SKM-1 (cell line): ENCODE measurements around the gene VAV2.
"Not testable (repeated sequence)": the region's sequence is repeated elsewhere in the genome, so short reads cannot be mapped to it uniquely, and the experiment has no call there.

Experiments
- DNase-seq: peaks from one replicate; lab custom pipeline; 2025; ENCODE audit not compliant: unreplicated experiment; lab: John Stamatoyannopoulos, UW

VAV2 gene

DNA sequence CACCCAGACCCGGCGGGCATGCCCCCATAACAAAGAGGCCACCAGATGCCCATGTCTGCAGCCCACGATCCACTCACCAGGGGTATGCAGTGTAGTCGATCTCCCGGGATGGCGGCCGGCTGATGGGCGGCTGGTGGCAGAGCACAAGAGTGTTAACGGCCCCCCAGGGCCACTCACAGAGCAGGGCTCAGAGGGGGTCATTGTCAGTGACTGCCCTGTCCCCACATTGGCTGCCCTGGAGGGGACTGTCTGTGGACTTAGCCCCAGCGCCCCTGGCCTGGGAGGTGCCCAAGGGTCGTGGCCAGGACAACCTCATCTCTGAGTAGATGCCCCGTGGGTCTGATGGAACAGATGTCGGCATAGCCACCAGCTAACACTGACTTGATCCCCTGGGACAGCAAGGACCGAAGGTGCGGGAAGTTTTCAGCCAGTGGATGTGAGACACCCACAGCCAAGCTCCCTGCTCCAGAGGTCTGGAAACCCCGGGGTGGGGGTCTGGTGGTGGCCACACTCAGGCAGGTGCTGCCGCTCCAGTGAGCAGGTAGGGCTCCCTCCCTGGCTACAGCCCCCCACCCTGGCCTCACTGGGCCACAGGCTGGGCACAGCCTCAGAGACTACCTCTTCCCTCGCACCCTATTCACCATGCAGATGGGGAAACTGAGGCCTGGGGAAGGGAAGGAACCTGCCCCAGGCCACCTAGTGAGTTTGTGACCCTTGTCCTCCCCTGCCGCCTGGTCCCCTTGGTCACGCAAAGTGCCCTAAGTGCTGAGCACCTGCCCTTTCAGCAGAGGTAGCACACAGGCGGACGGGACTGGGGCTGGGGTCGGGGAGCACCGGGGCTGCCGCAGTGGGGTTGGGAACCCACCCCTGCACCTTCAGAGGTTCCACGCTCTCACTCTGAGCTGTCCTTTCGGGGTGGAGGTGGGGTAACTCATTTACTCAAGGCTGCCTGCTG is 215.9 kb downstream of the VAV2 start:
- DNase-seq: no peak

DNA sequence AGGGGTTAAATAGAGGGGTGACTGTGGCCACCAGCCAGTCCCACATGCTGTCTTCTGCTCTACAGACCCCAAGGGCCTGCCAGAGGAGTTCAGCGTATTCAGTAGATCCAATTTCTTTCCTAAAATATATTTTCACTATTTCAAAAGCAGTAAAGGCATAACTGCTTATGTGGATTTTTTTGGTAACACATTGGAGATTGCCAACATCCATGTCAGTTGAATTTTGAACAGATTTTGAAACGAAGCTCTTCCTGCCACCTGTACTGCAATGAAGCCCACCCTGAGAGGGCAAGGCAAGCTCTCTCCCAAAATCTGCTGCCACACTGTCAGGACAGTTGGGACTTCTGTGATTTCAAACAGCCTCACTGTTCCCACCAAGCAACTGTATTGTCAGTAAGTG is 216.8 kb downstream of the VAV2 start:
- DNase-seq: no peak

DNA sequence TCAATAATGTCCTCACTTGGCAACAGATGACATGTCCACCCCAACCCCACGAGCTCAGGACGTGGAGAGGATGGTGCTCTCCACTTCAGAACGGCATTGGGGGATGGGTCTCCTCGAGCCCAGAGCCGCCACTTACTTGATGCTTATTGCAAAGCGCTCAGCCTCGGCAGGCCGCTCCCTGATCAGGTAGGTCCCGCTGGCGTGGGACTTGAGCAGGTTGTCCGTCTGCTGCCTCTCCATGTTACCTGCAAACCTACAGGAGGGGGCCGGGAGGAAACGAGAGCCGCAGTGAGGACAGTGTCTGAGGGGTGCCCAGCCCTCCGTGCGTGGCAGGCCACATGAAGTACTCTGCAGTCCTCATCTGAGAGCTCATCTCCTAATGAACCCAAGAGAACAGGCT is 217.3 kb downstream of the VAV2 start:
- no peak for DNase-seq

DNA sequence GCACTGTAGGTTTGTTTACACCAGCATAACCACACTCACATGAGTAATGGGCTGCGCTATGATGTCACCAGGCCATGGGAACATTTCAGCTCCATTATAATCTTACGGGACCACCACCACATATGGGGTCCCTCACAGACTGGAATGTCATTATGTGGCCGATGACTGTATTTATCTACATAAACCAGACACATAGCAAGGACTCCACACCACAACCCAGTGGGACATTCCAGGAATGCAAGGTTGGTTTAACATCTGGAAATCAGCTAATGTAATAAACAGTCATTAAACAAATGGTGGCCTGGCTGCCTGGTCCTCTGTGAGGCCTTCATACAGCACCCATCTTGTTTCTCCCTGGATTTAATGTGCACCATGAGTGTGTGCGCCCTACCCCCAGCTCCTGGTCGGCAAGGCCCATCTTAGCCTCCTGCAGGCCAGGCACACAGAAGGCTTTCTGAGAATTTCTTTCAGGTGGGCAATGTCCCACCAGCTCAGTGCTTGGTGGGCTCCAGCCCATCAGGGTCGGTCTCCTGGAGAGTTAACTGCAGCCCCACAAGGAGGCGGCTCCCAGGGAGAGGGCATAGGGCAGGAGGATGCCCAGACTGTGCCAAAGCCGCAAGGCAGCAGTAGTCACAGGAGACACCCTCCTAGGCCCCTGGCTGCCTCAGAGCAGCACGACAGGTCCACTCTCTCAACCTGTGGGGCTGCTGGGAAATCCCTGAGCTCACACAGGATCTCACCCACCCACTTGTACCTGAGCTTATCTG is 218.1 kb downstream of the VAV2 start:
- no peak for DNase-seq

DNA sequence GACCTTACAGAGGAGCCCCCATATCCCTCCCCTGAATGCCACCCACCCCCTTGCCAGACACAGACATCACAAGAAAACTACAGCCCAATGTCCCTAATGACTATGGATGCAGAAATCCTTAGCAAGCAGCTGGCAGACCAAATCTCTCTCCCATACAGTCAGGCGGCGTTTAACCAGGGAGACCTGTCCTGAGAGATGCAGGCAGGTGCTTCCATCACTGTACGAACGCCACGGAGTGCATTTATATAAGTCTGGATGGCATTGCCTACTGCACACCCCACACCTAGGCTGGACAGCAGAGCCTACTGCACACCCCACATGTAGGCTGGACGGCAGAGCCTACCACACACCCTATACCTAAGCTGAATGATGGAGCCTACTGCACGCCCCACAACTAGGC is 219.5 kb downstream of the VAV2 start:
- DNase-seq: no peak

DNA sequence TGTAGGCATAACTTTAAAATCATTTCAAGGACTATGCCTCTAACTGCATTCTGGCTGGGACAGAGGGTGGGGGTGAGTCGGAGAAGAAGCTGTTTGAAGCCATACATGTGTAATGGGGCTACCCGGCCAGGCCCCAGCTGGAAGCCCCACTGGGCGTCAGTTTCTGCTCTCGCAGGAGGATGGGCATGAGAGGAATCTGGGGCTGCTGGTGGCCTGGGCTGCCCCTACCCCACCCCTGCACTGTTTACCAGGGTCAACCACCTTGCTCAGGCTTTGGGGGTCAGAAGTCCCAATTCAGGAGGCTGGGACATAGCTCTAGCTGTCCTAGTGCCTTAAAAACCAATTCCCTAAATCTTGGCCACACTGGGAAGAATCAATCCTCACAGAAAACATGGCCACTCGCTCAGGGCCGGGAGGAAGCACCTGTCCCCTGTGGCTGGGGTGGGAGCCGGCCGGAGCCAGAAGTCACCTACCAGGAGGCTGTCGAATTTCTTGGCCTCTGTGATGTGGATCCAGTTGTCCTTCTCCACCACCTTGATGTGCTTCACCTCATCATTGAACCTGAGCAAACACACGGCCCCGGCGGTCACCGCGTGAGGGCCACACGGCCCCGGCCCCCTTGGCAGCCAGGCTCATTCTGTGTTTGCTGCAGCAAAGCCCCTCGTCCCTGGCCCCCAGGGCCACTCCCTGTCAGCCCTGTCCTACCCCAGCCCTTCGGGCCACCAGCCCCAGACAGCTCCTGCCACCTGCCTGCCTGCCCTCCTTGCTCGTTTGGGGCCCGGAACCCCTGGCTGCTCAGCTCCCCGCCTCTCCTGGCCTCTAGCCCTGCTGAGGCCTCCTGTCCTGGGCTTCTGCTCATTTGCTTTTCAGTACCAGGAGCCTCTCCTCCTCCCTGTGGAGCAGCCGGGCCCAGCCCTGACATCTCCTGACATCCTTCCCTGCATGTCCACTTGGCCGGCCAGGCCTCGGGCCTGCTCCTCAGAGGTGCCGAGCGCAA is 220.3 kb downstream of the VAV2 start:
- DNase-seq: no peak

DNA sequence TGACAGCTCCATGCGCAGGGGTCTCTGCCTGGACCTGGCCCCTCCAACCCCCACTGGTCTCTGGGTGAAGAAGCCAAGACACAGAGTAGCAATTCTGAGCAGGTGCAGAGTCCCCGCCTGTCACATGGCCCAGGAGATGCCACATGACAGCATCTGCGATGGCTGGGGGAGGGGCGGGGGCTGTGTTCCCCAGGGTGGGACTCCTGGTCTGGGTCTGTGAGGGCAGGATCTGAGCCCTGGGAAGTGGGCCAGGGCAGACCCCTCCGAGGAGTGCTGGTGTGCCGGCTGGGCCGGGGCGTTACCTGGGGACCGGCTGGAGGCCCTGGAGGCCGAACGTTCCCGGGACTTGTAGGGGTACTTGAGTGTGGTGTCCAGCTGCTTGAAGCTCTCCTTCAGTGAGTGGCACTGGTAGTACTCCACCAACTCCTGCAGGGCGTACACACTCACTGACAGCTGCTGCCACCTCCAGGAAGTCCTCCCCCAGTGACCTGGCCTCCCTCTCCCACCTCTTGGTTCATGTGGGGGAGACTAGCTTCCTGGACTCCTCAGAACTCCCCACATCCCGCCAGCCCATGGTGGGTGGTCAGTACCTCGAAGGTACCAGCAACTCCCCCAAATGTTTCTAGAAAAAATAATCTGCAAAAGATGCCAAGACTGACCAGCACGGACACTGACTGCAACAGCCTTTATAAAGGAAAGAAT is 221.9 kb downstream of the VAV2 start:
- no peak for DNase-seq

DNA sequence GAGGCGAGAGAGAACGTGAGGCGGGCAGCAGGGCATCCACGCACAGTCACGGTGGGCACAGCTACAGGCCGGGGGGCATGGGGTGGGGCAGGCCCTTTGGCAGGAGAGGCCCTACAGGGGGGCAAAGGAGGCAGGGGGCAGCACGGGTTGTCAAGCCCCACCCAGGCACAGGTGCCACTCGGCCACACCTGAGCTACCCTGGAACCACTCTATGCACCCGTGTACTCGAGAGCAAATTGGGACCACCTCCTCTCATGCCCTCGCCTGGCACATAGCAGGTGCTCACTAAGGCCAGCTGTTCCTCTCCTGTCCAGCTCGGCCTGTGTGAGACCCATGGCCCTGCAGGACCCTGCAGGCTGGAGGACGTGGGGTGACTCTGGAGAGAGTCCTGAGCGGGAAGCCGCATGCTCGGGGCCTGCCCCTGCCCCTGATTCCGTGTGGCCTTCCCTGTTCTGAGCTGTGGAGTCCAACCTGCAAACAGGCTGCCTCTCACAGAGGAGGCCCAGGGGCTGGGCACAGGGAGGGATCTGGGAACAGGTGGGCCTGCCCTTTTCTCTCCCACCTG is 222.5 kb downstream of the VAV2 start:
- DNase-seq: no peak

DNA sequence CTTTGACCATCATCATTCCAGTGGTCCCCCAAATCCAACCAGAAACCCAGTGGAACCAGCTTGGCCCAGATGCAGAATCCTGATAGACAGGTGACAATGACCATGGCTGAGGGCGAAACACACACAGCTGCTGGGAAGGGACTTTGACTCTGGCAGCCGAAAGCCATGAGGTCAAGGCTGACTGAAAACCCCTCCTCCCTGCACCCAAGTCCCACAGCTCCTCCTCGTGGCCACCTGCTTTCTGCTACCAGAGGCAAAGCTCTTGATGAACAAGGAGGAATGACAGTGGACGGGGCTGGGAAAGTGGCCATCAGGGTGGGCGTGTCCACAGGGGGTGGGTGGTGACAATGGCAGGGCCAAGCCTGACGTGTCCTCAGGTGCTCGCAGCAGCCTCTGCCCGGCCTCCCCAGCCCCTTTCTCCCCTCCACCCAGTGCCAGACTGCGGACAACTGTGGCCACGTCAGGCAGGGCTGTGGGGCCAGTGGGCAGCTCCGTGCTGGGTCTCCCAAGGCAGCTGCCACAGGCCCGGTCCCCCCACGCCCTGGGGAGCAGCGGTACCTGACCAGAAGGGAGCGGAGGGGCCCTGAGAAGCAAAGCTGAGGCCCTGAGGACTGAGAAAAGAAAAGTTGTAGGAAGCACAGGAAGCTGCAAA is 223.1 kb downstream of the VAV2 start:
- no peak for DNase-seq

DNA sequence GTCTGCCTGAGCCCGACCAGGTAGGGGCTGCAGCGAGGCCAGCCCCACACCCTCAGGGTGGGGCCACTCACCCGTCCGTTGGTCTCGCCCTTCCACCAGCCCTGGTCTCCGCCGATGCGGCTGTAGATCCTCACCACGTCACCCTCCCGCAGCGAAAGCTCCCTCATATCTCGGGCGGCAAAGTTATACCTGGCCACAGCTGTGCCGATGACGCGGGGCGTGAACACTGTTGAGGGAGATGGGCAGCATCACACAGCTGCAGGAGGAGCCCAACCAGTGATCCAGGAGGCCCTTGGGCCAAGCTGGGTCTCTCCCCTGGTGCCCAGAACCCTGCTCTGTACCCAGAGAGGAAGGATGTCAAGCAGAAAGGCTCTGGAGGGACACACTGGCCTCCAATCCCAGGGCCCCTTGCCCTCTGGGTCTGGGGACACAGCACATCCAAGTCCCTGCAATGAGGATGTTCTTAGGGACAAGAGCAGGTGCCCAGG is 223.7 kb downstream of the VAV2 start:
- DNase-seq: no peak

DNA sequence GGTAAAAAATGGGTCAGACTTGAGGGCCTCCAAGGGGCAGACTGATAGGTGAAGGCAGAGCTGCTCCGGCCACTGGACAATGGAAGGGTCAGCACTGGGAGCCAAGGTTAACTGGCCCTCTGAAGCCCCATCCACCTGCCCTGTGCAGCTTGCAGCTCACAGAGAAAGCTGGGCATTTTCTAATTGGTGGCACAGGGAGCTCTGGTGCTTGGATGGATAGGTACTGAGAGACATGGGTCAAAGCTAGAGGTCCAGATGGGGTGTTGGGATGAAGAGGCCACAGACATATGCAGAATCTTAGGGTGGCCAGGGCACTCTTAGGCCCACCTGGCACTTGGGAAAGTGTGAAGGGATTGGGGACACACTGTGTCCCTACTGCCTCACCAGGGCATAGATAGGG is 224.5 kb downstream of the VAV2 start:
- no peak for DNase-seq

DNA sequence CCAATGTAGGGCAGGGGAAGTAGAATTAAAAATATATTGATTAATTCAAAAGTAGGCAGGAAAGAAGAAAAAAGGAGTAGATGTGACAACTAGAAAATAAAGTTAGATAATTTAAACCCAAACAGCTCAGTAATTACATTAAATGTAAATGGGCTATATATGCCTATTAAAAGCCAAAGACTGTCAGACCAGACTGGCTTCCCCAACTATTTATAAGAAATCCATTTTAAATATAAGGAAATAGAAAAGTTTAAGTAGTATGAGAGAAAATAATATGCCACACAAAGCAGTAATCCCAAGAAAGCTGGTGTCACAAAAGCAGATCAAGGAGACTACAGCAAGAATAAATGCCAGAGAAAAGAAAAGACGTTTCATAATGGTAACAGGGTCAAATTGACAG is 225.1 kb downstream of the VAV2 start:
- no peak for DNase-seq

DNA sequence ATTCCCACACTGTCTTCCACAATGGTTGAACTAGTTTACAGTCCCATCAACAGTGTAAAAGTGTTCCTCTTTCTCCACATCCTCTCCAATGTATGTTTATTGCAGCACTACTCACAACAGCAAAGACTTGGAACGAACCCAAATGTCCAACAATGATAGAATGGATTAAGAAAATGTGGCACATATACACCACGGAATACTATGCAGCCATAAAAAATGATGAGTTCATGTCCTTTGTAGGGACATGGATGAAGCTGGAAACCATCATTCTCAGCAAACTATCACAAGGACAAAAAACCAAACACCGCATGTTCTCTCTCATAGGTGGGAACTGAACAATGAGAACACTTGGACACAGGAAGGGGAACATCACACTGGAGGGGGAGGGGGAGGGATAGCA is 225.9 kb downstream of the VAV2 start:
- not testable (repeated sequence) for DNase-seq

DNA sequence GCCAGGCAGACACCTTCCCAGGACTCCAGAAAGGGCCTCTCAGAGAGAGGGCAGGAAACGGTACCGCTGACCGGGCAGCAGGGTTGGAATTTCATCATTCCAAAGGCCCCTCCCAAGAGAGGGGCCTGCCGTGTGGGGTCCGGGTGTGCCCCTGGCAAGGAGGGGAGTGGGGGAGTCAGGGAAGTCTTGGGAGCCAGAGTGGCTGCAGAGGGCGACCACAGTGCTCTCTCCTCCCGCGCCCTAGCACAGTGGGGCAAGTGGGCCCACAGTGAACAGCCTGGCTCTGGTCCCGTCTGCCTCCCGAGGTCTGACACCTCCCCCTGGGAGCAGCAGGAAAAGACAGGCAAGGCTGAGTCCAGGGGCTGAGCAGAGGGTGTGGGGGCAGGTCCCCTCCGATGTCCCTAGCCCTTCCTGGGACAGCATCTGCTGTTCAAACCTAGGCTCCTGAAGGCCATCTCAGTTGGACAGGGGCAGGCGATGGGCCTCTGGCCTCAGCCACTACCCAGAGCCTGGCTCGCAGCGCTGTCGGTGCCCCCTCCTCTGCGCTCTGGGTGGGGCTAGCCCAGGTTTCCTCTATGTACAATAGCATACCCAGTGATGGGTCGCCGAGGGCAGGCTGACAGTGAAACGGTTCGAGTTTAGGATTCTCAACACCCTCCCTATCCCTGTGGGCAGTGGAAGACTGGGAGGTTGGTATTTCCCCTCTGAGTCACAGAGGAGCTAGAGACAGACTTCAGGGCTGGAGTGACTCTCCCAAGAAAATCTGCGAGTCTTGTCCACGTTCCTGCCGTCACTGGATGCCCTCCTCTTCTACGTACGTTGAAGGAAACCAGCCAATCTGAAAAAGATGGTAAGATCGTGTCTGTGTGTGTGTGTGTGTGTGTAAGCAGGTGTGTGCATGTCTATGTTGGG is 228.6 kb downstream of the VAV2 start:
- no peak for DNase-seq

DNA sequence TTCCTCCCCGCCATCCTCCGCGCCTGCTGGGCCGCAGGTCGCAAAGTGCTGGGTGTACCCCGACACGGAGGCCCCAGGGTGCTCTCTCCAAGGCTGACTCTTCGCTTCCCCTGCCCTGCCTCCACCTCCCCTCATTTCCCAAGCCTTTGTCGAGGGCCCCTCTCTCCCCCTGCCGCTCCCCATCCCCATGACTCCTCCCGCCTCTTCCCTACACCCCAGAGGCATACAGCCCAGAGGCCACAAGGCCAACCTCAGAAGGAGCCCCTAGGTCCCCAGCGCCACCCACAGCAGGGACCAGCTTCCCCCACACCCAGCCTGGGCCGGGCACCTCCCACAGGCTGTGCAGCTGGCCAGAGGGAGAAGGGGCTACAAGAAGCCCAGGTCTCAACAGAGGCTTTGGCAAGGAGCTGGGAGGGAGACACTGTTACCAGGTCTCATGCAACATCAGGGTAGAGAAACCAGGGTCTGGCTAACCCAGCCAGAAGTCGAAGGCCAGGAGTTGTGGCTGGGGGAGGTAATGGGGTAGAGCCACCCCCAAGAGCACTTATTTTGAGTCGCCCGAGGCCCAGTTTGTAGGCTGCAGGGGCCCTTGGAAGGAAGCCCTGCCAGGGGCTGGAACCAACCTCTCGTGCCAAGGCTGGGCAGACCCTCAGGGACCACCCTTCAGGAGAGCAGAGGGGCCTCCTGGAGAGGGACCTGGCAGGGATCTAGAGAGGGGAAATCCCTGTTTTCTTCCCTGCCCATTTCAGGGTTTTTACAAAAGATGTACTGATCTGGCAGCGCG is 229.4 kb downstream of the VAV2 start:
- DNase-seq: no peak

DNA sequence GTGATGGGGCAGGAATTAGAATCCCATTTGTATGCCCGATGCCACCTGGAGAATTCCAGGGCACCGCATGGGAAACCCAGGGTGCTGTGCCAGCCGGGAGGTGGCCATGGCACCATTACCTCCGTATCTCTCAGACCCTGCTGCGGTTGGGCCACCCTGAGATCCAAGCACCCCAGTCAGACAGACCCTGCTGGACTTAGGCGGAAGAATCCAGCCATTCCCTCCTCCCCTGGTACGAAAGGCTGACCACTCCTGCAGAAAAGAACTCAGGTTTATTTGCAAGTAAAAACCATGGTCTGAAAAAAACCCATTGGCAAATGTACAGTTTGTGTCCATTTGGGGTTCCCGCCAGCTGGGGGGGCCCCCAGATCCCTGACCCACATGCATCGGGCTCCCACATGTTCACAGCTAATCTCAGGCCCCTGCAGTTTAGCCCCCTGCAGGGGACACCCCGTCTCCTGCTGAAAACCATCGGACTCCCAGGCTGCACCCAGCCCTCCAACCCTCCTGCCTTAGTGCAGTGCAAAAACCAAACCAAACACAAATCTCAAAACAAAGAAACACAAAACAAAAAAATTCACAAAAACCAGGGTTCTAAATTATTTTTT is 230.4 kb downstream of the VAV2 start:
- no peak for DNase-seq

DNA sequence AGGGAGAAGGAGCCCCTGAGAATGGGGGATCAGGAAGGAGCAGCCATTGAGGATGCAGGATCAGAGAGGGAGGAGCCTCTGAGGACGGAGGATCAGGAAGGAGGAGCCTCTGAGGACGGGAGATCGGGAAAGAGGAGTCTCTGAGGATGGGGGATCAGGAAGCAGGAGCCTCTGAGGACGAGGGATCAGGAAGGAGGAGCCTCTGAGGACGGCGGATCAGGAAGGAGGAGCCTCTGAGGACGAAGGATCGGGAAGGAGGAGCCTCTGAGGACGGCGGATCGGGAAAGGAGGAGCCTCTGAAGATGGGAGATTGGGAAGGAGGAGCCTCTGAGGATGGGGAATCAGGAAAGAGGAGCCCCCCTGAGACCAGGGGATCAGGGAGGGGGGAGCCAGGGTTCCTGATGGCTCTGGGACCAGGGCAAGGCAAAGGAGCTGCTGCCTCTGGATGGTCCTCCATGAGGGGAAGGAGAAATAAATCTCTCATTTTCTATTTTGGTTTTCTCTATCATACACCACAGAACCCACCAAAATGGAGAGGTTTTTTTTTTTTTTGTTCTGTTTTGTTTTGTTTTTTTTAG is 231.3 kb downstream of the VAV2 start:
- DNase-seq: no peak
